ENCODE results near the gene ISM2. TPM values are rescaled to one million over a fixed set of nuclear protein-coding genes. Genes with fewer than 3 reads are reported as not detected.

The ISM2 gene
- total and polyA plus RNA-seq, 2 of the 8 experiments (the other 6 are each of a cell fraction or from before 2014, with no cell fraction given), result 0.52 to 0.79 TPM

Small RNA genes within 50 kb of the gene (small RNA-seq; reads per million reads assigned to genes)
- gene RF00404 (ENCODE audit: insufficient read depth) (not detected), gene RN7SL587P (ENCODE audit: insufficient read depth) (not detected)

Other genes with a start within 250 kb of the ISM2 start
- 0.30 and 0.55 TPM in 2 replicates for gene NGB, start 227.6 kb downstream of the ISM2 start, total RNA-seq (2021; fragmentation: NEBNext Ultra II Directional; extraction: Animal tissue kit (Norgen Biotek cat#: 25700))
- 0.60 and 0.78 TPM in 2 replicates for gene NGB, start 227.6 kb downstream of the ISM2 start, polyA plus RNA-seq (2011; rRNA removed)
- gene POMT2, start 177.9 kb downstream of the ISM2 start, total RNA-seq (2021; fragmentation: NEBNext Ultra II Directional; extraction: Animal tissue kit (Norgen Biotek cat#: 25700)), result 41.2 and 44.9 TPM in 2 replicates
- gene POMT2, start 177.9 kb downstream of the ISM2 start, polyA plus RNA-seq (2011; rRNA removed), result 20.8 and 34.1 TPM in 2 replicates
- gene GSTZ1, start 177.8 kb downstream of the ISM2 start, total RNA-seq (2021; fragmentation: NEBNext Ultra II Directional; extraction: Animal tissue kit (Norgen Biotek cat#: 25700)), result 26.6 and 29.1 TPM in 2 replicates
- gene GSTZ1, start 177.8 kb downstream of the ISM2 start, polyA plus RNA-seq (2011; rRNA removed), result 33.6 and 40.3 TPM in 2 replicates
- gene TMED8, start 121.7 kb downstream of the ISM2 start, total RNA-seq (2021; fragmentation: NEBNext Ultra II Directional; extraction: Animal tissue kit (Norgen Biotek cat#: 25700)), result 13.1 and 13.4 TPM in 2 replicates
- 4.8 and 5.5 TPM in 2 replicates for gene TMED8, start 121.7 kb downstream of the ISM2 start, polyA plus RNA-seq (2011; rRNA removed)
- 0.99 and 1.0 TPM in 2 replicates for gene SAMD15, start 121.4 kb downstream of the ISM2 start, total RNA-seq (2021; fragmentation: NEBNext Ultra II Directional; extraction: Animal tissue kit (Norgen Biotek cat#: 25700))
- 0.17 and 0.42 TPM in 2 replicates for gene SAMD15, start 121.4 kb downstream of the ISM2 start, polyA plus RNA-seq (2011; rRNA removed)
- 0.48 TPM in 1 of 2 replicates, not detected in the other for gene NOXRED1, start 75.3 kb downstream of the ISM2 start, total RNA-seq (2021; fragmentation: NEBNext Ultra II Directional; extraction: Animal tissue kit (Norgen Biotek cat#: 25700))
- gene NOXRED1, start 75.3 kb downstream of the ISM2 start, polyA plus RNA-seq (2011; rRNA removed), result 0.14 and 0.23 TPM in 2 replicates
- gene VIPAS39, start 41.2 kb downstream of the ISM2 start, total RNA-seq (2021; fragmentation: NEBNext Ultra II Directional; extraction: Animal tissue kit (Norgen Biotek cat#: 25700)), result 16.3 and 19.6 TPM in 2 replicates
- 13.3 and 20.6 TPM in 2 replicates for gene VIPAS39, start 41.2 kb downstream of the ISM2 start, polyA plus RNA-seq (2011; rRNA removed)
- gene AHSA1, start 40.7 kb downstream of the ISM2 start, total RNA-seq (2021; fragmentation: NEBNext Ultra II Directional; extraction: Animal tissue kit (Norgen Biotek cat#: 25700)), result 215 and 221 TPM in 2 replicates
- gene AHSA1, start 40.7 kb downstream of the ISM2 start, polyA plus RNA-seq (2011; rRNA removed), result 155 and 174 TPM in 2 replicates
- gene SPTLC2, start 117.8 kb upstream of the ISM2 start, total RNA-seq (2021; fragmentation: NEBNext Ultra II Directional; extraction: Animal tissue kit (Norgen Biotek cat#: 25700)), result 31.8 and 35.1 TPM in 2 replicates
- gene SPTLC2, start 117.8 kb upstream of the ISM2 start, polyA plus RNA-seq (2011; rRNA removed), result 7.6 and 8.9 TPM in 2 replicates
- 19.9 and 20.0 TPM in 2 replicates for gene ALKBH1, start 209.2 kb upstream of the ISM2 start, total RNA-seq (2021; fragmentation: NEBNext Ultra II Directional; extraction: Animal tissue kit (Norgen Biotek cat#: 25700))
- gene ALKBH1, start 209.2 kb upstream of the ISM2 start, polyA plus RNA-seq (2011; rRNA removed), result 9.5 and 14.3 TPM in 2 replicates
- gene SLIRP, start 209.3 kb upstream of the ISM2 start, total RNA-seq (2021; fragmentation: NEBNext Ultra II Directional; extraction: Animal tissue kit (Norgen Biotek cat#: 25700)), result 356 and 383 TPM in 2 replicates
- 255 and 374 TPM in 2 replicates for gene SLIRP, start 209.3 kb upstream of the ISM2 start, polyA plus RNA-seq (2011; rRNA removed)

Measured in H1 (cell line).